ENCODE results near the gene PLA2G4A.

The PLA2G4A gene

DNA sequence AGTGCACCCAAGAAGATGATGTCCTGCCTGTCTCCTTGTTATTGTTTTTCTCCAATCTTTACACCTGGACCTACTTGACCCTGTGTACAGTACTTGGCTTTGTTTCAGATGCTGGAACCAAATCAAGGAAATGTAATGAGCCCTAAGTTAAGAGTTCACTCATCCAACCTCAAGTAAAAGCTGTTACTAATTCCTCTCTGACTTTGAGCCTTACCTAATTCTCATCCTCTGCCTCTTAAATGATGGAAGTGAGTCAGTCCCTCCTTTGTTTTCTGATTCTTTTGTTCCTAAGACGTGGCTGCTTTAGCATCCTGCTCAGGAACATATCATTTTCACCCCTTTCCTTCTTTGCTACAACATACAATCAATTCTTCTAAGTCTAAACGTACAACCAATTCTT, 15.3 kb upstream of the PLA2G4A start:
- Histone ChIP-seq H3K4me3 (ENCODE audit: low read depth, low read length) (no peak overlapping the region), H3K36me3 (no peaks in the 10 kb centered on the region), H3K27me3 (no peaks in the 10 kb centered on the region), H3K4me1 (no peaks in the 10 kb centered on the region), H3K9me3 (no peaks in the 10 kb centered on the region)
- TF ChIP-seq, protein P1, sequence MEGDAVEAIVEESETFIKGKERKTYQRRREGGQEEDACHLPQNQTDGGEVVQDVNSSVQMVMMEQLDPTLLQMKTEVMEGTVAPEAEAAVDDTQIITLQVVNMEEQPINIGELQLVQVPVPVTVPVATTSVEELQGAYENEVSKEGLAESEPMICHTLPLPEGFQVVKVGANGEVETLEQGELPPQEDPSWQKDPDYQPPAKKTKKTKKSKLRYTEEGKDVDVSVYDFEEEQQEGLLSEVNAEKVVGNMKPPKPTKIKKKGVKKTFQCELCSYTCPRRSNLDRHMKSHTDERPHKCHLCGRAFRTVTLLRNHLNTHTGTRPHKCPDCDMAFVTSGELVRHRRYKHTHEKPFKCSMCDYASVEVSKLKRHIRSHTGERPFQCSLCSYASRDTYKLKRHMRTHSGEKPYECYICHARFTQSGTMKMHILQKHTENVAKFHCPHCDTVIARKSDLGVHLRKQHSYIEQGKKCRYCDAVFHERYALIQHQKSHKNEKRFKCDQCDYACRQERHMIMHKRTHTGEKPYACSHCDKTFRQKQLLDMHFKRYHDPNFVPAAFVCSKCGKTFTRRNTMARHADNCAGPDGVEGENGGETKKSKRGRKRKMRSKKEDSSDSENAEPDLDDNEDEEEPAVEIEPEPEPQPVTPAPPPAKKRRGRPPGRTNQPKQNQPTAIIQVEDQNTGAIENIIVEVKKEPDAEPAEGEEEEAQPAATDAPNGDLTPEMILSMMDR (IDR thresholded peaks at IDR 0.05; ENCODE audit: low read depth, low read length) = no peak
- no peak for DNase-seq

DNA sequence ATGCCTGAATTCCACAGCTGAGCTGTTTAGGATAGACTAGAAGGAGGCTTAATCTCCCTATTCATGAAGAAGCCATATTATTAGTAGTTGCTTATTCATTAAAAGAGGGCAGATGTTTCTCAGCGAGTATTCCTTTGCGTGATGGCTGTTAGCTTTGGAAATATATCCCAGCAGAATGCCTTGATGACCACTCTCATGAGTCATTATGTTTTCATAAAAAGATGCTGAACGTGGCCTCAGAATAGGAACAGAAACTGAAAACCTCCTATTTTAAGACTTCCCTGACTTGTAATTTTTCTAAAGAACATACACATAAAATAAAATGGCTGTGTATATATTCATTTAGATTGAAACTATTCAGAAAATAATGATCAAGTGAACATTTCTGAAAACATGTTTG, 9.6 kb upstream of the PLA2G4A start:
- Histone ChIP-seq H3K36me3 (no peaks in the 10 kb centered on the region), H3K27me3 (no peaks in the 10 kb centered on the region), H3K4me1 (no peaks in the 10 kb centered on the region), H3K9me3 (no peaks in the 10 kb centered on the region), H3K4me3 (ENCODE audit: low read depth, low read length) (no peak overlapping the region)
- no peak for DNase-seq
- TF ChIP-seq, protein P1 (IDR thresholded peaks at IDR 0.05; ENCODE audit: low read depth, low read length) = no peak

DNA sequence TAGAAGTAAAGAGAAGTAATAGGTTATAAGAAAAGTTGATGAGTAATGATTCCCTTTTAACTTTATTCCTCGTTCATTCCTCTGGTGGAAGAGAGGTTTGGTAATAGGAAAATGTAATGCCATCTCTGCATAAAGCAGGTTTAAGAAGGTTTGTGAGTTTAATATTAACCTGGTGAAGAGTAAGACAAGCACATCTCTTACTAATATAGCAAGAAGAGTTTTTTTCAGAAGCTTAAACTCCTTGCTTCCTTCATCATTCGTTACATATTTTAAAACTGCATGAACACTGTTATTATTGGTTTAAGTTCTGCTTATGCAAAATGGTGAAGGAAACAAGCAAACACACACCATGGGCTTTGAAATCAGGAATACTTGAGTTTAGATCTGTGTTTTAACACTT, 9.2 kb upstream of the PLA2G4A start:
- Histone ChIP-seq H3K36me3 (no peaks in the 10 kb centered on the region), H3K4me3 (ENCODE audit: low read depth, low read length) (no peak overlapping the region), H3K27me3 (no peaks in the 10 kb centered on the region), H3K4me1 (no peaks in the 10 kb centered on the region), H3K9me3 (no peaks in the 10 kb centered on the region)
- TF ChIP-seq, protein P1 (IDR thresholded peaks at IDR 0.05; ENCODE audit: low read depth, low read length) = no peak
- no peak for DNase-seq

DNA sequence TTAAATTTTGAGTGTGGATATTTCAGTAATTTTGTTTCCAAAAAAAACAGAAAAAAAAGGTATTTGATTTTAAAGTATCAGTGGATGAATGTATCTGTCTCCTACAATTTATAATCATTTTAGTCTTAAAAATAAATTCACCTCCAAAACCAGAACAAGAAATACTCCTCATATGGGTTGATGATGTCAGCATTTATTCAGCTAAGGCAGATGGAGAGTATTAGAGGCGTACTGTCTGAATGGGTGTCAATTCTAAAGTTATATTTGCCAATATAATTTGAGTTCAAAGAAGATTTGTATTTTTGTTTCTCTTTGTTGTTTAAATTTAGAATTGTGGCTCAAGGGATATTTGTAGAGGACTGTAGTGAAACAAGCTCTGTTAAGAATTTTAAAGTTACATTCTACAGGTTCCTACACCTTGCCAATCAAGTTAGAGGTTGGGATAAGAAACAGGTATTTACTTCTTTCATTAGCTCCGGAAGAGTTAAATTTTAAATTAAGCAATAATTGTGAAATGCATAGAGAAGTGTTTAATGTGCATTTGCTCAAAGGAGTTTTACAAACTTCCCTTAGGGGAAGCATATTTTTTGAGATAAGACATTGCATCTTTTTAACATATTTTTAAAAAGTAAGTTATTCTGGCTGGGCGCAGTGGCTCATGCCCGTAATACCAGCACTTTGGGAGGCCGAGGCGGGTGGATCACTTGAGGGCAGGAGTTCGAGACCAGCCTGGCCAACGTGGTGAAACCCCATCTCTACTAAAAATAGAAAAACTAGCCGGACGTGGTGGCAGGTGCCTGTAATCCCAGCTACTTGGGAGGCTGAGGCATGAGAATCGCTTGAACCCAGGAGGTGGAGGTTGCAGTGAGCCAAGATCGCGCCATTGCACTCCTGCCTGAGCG, 1.2 kb downstream of the PLA2G4A start:
- TF ChIP-seq, protein P1 (IDR thresholded peaks at IDR 0.05; ENCODE audit: low read depth, low read length) = no peak
- no peak for DNase-seq
- H3K27me3 ChIP-seq = peaks cover 2% of the 10 kb centered on the region
- H3K36me3 ChIP-seq = no peaks in the 10 kb centered on the region
- no peaks in the 10 kb centered on the region for H3K4me1 ChIP-seq
- H3K9me3 ChIP-seq = no peaks in the 10 kb centered on the region
- no peak overlapping the region for H3K4me3 ChIP-seq (ENCODE audit: low read depth, low read length)

DNA sequence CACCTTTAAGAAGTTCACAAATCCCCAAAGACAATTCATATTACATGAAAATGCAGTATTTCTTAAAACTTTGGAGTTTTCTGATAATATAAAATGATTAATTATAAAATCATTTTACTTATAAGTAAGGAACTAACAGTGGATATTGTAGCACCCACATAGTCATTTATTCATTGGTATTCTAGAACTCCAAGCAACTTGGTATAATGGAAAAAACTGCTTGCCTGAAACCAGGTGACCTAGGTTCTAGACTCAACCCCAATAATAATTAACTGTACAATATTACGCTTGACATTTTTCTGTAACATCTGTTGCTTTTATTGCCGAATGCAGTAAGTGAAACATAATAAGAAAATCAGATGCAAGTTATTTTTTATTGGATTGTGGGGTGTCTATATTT, 2.4 kb downstream of the PLA2G4A start:
- TF ChIP-seq, protein P1 (IDR thresholded peaks at IDR 0.05; ENCODE audit: low read depth, low read length) = no peak
- Histone ChIP-seq H3K27me3 (peaks cover 2% of the 10 kb centered on the region), H3K36me3 (no peaks in the 10 kb centered on the region), H3K4me1 (no peaks in the 10 kb centered on the region), H3K4me3 (ENCODE audit: low read depth, low read length) (no peak overlapping the region), H3K9me3 (no peaks in the 10 kb centered on the region)
- DNase-seq = no peak

DNA sequence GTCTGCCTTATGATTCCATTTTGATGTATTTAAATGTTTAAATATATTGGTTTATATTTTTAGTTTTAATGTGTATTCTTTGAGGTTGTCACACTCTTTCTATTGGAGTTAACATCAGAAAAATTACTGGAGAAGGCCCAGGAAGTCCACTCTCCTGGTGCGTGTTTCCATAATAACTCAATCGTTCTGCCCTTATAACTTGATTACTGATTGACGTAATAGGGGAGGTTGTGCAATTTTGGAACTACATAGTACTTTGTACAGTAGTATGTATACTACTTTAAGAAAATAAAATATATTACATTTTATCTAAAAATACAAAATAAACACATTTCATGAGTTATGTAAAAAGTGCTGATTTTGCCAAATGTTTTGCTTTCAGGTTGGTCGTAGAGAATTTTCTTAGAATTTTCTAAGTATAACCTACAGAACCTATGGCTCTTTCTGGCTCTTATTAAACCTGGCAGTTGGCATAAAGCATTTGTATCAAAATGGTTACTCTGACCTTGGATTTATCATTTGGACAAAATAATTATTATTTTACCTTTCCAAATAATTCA, 5.7 kb downstream of the PLA2G4A start:
- no peak overlapping the region for H3K4me3 ChIP-seq (ENCODE audit: low read depth, low read length)
- no peaks in the 10 kb centered on the region for H3K36me3 ChIP-seq
- no peaks in the 10 kb centered on the region; the same call in none of the 2 replicates for H3K27me3 ChIP-seq
- DNase-seq = no peak
- no peaks in the 10 kb centered on the region for H3K4me1 ChIP-seq
- H3K9me3 ChIP-seq = no peaks in the 10 kb centered on the region
- TF ChIP-seq, protein P1 (IDR thresholded peaks at IDR 0.05; ENCODE audit: low read depth, low read length) = no peak
